ENCODE data around the gene GRIK5.
A peak's percentile ranks its signal among the peaks of the same experiment; 100 is the strongest.
"Not testable (repeated sequence)": the region's sequence is repeated elsewhere in the genome, so short reads cannot be mapped to it uniquely, and the experiment has no call there.

The GRIK5 gene

GRCh38 chr19:42017040-42017439 lies 53.0 kb downstream of the GRIK5 start:
- no peak for DNase-seq (ENCODE audit: low read depth)

DNA sequence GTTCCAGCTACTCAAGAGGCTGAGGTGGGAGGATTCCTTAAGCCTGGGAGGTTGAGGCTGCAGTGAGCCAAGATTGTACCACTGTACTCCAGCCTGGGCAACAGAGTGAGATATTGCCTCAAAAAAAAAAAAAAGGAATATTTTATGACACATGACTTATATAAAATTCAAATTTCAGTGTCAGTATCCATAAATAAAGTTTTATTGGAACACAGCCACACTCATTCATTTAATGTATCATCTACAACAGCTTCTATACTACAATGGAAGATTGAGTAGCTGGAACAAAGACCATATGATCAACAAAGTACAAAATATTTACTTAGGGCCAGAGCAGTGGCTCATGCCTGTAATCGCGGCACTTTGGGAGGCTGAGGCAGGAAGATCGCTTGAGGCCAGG lies 57.3 kb downstream of the GRIK5 start:
- DNase-seq (ENCODE audit: low read depth) = not testable (repeated sequence)

DNA sequence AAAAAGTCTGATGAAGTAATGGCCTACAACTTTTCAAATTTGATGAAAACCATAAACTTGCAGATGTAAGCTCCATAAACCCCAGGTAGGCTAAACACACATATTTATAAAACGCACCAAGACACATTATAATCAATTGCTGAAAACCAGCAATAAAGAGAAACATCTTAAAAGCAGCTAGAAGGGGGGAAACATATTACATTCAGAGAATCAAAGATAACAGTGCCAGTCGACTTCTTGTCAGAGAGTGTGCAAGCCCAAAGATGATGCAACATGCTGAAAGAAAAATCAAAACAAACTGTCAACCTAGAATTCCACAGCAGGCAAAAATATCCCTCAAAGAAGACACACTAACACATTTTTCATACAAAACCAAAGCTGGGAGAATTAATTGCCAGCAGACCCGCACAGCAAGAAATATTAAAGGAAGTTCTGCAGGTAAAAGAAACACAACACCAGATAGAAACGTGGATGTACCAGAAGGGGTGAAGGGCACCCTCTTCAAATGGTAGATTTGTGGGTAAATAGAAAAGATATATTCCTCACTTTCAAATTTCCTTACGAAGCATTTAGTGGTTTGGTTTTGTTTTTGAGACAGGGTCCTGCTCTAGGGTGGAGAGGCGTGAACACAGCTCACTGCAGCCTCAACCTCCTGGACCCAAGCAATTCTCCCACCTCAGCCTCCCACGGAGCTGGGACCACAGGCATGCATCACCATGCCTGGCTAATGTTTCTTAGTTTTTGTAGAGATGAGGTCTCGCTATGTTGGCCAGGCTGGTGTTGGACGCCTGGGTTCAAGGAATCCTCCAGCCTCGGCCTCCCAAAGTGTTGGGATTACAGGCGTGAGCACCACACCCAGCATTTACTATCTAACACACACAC lies 59.5 kb downstream of the GRIK5 start:
- DNase-seq (ENCODE audit: low read depth) = no peak

DNA sequence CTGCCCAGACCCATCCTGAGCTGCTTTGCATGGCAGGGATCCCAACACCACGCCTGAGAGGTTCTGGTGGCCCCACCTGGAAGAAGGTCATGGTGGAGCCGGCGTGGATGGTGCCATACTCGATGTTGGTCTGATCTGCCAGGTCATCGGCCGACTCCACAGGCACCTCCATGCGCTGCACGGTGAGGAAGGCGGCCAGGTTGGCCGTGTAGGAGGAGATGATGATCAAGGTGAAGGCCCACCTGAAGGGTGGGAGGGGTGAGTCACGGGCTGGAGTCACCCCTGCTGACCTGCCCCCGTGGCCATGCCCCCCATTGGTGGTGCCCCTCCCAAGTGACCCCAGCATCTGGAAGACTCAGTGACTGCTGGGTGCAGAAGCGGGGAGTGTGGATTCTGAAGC lies 63.4 kb downstream of the GRIK5 start:
- no peak for DNase-seq (ENCODE audit: low read depth)

DNA sequence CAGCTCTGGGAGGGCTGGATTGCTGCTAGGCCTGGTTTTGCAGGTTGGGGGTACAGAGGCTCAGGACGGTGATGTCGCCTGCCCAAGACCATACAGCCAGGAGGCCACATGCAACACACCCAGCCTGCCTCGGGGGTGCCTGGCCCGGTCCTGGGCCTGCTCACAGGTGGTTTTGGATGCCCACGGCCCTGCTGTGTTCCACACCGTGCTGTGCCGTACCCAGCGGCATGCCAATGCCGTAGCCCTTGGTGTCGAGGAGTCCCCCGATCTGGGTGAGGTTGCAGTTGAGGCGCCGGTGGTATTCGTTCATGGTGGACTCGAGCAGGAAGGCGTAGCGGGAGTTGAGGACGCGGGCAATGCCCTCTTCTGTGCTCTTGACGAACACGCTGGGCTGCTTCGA lies 64.5 kb downstream of the GRIK5 start:
- no peak for DNase-seq (ENCODE audit: low read depth)

DNA sequence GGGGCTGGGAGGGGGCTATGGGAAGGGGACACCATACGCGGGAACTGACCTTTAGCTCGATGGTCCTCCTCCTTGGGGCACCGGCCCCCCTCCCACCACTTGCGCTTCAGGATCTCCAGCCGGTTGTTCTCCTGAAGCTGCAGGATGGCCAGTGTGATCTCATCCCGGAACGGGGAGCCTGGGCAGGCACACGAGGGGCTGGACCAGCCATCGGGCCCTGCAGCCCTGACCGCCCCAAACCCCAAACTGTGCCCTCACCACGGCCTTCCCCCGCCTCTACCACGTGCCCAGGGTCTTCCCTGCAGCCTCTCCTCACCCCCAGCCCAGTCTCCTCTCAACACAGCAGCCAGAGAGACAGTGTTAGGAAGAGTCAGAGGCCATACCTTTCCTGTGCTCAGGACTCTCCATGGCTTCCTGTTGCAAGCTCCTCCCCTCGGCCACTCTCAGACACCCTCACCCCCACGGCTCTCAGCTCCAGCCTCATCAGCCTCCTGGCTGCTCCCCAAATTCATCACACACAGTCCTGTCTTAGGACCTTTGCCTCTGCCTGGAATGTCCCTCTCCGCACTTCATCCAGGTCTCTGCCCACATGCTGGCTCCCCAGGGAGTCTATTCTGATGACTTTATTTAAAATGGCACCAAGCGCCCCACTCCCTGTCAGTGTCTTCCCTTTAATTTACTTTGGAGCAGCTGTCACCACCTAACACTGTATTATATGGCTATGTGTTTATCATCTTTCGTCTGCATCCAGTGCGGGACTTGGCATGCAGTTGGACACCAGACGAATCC lies 66.3 kb downstream of the GRIK5 start:
- DNase-seq (ENCODE audit: low read depth) = no peak

DNA sequence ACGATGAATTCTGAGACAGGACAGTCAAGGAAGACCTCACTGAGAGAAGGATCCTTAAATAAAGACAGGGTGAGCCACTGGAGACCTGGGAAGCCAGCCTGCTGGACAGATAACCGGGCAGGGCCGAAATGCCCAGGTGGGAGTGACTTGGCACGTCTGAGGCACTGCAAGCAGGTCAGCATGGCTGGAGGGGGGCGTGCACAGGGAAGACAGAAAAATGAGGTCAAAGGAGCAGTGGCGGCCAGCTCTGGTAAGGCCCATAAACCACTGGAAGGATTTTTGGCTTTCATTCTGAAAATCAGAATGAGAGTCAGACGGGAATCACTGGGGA lies 70.2 kb downstream of the GRIK5 start:
- DNase-seq (ENCODE audit: low read depth) = no peak

DNA sequence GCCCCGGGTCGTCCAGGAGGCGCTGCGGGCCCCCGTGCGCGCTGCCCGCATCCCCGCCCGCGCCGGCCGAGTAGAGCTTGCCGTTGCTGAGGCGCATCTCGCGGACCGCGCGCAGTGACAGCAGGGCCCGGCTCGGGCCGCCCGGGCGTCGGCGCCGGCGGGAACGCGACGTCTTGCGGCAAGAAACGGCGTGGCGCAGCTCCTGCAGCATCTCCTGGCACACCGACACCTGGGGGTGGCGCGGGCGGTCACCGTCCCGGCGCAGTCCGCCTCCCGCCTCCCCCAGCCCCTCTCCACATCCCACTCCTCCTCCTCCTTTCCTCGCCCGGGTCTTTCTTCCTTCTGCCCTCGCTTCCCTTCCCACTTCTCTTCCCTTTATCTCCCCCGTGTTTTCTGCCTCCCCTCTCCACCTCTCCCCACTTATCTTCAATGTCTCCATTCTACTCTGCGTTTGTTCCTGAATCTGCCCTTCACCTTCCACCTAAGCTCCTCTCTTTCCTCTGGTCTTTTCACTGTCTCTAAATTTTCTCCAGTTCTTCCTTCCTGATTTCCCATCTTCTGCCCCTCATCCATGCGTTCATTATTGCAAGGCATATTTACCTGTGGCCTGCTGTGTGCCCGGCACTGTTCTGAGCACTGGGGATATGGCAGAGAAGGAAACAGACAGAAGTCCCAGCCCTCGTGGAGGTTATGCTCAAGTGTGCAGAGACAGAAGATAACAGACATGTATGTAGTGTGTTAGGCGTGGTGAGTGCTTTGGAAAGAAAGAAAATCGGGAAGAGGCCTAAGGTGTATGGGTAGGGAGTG lies 70.7 kb downstream of the GRIK5 start:
- DNase-seq (ENCODE audit: low read depth) = no peak

GRCh38 chr19:41998246-41999020 lies 71.6 kb downstream of the GRIK5 start:
- no peak for DNase-seq (ENCODE audit: low read depth)

- DNase-seq (ENCODE audit: low read depth) = no peak
Measured at GRCh38 chr19:41997851-41998229, 72.2 kb downstream of the GRIK5 start.

GRCh38 chr19:41997121-41997850 lies 72.7 kb downstream of the GRIK5 start:
- no peak for DNase-seq (ENCODE audit: low read depth)

- no peak for DNase-seq (ENCODE audit: low read depth)
Measured at GRCh38 chr19:41995959-41996797, 73.8 kb downstream of the GRIK5 start.

- DNase-seq (ENCODE audit: low read depth) = no peak
Measured at GRCh38 chr19:41994994-41995958, 74.7 kb downstream of the GRIK5 start.

DNA sequence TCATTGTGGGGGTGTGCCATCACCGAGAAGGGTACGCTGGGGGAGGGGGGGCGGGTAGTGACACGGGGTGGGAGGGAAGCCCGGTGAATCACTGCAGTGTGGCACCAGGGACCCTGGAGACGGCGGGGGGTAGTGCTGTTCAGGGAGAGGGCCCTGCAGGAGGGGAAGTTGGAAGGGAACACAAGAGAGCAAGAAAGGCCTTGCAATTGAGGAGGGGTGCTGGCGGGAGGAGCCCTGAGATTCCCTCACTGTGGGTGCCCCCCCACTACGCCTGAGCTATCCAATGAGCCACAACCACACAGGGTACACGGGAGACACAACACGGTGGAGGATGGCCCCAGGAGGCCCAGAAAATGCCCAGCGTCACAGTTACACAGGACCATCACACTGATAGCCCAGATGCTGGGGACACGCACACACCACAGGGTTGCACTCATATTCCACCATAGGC lies 75.5 kb downstream of the GRIK5 start:
- no peak for DNase-seq (ENCODE audit: low read depth)

DNA sequence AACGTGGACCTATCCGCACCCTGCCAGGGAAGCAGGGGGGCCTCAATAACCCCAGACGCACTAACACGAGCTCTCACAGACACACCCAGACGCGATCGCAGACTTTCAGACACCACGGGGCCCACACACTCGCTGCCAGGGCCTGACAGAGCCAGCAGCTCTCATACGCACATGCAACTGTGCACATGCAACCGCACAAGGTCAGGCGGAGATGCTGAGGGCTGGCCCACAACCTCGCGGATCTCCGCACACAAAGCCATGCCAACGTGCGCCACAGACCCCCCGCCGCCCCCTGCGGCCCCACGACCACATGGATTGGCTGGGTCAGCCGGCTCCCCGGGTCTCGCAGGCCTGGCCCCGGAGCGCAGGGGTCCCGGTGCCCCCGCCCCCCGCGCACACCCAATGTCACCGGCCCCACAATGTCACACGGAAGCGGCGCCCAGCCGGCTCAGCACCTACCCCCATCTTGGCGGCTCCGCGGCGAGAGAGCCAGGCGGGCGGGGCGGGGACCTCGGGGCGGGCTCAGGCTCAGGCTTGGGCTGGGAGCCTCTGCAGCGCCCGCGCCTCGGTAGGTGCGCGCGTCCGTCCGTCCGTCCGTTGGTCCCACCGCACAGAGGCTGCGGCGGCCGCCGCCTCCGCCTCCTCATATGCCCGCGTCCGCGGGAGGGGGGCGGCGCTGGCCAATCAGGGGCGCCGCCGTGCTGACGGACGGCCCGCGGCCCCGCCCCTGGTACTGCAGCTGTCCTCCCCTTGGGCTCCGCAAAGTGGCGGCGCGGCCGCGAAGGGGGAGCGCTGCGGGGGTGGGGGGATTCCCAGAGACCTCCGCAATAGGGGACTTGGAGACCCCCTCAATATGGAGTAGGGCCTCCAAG lies 76.2 kb downstream of the GRIK5 start, which contains the start of gene ATP1A3:
TSS of gene ATP1A3 (minus strand) at position 619 of the 872 bp plus-strand sequence. CDS start at position 465, 154 bp downstream.
- peak; percentile 65 for DNase-seq (ENCODE audit: low read depth)

- DNase-seq (ENCODE audit: low read depth) = not testable (repeated sequence)
Measured at GRCh38 chr19:41991925-41992569, 78.0 kb downstream of the GRIK5 start.

DNA sequence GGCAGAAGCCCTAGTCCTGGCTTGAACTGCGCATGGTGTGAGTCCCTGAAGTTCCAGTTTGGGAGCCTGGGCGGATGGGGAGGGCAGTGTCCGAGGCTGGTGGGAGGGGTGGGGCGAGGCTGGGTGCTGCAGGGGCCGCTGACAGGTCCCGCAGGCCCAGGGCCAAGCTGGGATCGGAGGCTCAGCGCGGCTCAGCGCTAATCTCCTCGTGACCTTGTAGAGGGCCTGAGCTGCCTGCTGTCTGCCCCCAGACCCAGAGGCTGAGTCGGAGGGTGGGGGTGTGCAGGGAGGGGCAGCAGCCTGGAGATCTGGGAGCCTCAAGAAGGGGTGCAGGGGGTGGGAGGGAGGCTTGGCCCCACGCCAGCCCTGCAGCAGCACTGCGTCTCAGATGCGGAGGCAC lies 79.0 kb downstream of the GRIK5 start:
- DNase-seq (ENCODE audit: low read depth) = no peak

Measured in stimulated activated CD8-positive, alpha-beta memory T cell treated with anti-CD3 and anti-CD28 coated beads, Interleukin-12 subunit alpha, Interleukin-12 subunit beta, amount 100 ng/mL, for 4 hours (primary cell).